ENCODE data around the gene APOL1.

Gene APOL1

GRCh38 chr22:36294293-36294620, 41.3 kb downstream of the APOL1 start:
- no peak for DNase-seq

- DNase-seq, result no peak
These were observed 41.9 kb downstream of the APOL1 start for GRCh38 chr22:36294801-36295200.

DNA sequence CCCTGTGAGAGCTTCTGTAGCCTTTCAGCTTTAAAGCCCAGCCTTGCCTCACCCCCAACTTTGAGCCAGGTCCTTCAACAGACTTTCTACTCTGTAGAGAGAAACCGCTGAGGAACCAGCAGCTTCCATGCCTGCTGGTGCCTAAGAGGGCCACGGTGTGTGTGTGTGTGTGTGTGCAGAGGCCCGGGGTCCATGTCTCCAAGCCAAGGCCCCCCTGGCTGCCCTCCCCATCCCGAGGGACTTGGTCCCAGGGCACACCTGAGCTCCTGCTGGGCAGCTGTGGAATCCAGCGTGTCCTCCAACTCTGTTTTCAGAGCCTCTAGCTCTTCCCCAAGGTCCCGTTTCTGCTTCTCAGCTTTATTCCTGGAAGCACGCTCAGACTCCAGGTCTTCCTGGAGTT, 42.3 kb downstream of the APOL1 start:
- no peak for DNase-seq

DNA sequence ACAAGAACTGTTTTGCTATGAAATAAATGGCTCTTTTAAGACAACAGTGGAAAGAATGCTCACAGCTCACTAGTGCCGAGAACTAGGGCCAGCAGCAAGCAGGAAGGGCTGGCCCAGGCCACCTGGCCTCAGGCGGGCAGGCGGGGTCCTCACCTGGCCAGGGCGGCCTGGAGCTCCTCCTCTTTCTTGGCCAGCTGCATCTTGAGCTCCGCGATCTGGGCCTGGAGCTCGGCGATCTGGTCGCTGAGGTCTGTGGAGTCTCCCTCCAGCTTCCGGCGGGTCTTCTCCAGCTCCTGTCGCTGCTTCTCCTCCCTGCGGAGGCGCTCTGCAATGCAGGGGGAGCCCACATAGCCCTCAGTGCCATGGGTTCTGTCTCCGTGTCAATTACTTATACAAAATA, 43.8 kb downstream of the APOL1 start:
- DNase-seq, result no peak

- no peak for DNase-seq
These were observed 44.6 kb downstream of the APOL1 start for GRCh38 chr22:36297568-36297967.

GRCh38 chr22:36298118-36298517, 45.2 kb downstream of the APOL1 start:
- no peak for DNase-seq

DNA sequence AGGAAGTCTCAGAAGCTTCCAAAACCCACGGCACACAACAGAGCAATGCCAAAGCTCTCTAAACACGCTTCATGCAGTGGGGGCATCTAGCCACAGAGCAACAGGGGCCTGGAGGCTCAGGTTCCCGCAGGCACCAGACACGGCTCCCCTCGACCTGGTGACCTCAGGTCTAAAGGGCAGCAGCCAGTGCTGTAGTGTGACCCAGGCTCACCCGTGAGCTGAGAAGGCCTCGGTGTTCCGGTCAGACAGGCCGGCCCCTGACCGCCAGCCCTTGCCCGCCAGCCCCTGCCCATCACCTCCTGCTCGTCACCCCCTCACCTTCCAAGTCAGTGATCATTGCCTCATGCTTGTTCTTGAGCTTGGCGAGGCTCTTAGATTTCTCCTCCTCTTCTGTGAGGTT, 45.7 kb downstream of the APOL1 start:
- DNase-seq, result no peak

DNA sequence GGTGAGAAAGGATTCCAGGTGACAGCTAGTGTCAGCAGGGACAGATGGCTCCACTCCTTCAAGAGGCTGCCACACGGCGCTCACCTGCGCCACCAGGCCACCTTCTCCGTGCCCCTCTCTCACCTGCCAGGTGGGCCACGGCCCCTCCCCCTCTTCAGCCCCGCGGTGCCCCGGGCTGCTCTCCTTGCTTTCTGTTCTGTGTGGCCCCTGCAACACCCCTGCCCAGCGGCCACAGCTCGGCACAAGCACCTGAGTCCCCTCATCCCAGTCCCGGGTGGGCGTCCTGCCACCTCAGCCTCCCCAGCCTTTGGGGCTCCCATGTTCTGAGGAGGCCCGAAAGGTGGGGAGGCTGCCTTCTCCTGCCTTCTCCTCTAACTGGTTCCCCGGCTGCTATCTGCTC, 46.4 kb downstream of the APOL1 start:
- DNase-seq, result no peak

GRCh38 chr22:36299911-36300310, 47.0 kb downstream of the APOL1 start:
- DNase-seq, result no peak

DNA sequence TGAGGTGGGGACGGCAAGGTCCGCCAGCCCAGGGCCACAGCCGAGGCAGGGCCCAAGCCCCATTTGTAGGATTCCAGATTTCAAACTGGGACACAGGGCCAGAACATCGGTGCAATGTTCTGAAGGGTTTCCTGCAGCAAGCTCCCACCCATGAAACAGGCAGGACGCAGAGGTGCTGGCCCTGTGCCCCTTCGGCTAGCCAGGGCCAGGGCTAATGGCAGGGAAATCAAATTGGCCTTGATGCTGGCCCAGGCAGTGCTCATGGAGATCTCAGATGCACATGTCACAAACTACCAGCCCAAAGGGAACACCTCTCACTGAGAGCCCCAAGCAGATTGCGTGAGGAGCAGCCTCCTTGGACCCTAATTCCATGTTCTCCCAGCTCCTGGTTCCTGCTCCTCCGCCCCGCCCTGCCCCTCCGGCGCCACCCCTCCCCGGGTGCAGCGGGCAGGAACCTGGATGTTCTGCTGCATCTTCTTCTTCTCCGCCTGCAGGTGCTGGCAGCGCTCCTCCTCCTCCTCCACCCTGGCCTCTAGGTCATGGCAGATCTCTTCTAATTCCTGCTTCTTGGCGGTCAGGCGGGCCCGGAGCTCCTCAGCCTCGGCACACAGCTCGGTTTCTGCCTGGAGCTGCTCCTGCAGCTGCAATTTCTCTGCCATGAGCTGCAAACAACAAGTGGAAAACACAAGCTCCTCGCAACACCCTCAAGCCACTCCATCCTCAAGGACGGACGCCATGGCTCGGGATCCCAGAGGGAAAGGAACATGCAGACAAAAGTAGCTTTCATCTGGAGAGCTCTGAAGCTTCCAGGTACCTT, 47.7 kb downstream of the APOL1 start:
- no peak for DNase-seq

DNA sequence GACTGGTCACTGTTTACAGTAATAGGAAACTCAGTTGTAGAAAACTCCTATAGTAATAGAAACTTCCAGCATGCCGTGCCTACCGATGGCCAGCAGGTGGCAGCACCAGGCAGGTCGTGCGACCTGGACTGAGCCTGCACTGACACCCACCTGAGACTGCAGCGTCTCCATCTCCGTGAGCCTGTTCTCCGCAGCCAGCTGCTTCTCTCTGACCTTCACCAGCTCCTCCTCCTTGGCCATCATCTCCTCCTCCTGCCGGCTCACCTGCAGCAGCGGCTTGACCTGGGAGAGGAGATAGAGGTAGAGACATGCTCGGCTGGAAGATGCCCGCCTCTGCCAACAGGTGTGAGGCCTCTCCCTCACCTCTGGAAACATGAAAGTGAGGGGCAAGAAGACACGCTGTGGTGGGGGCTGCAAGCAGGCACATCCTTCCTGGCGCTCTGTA, 48.5 kb downstream of the APOL1 start:
- peak; percentile 47 to 50 for DNase-seq

- no peak for DNase-seq
These were observed 48.9 kb downstream of the APOL1 start for GRCh38 chr22:36301851-36302250.

GRCh38 chr22:36302439-36303114, 49.6 kb downstream of the APOL1 start:
- DNase-seq, result no peak

DNA sequence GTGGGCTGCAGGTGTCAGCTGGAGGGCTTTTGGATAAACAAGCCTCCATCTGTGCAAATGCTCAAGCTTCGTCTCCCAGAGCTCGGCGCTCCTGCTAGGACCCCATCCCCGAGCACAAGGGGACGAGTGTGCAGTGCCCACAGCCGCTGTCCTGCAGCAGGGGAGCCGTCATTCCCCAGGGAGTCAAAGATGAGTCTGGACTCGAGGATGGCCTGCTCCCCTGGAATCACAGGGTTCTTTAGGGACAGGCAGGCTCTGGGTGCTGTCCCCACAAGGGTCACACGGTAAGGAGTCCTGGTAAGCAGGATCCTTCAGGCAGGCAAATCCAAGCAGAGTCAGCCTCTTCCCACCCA, 50.2 kb downstream of the APOL1 start:
- no peak for DNase-seq

GRCh38 chr22:36303874-36304273, 50.9 kb downstream of the APOL1 start:
- no peak for DNase-seq

- DNase-seq, result no peak
These were observed 51.5 kb downstream of the APOL1 start for GRCh38 chr22:36304429-36304828.

GRCh38 chr22:36305813-36306212, 52.9 kb downstream of the APOL1 start:
- DNase-seq, result no peak

GRCh38 chr22:36306227-36306626, 53.3 kb downstream of the APOL1 start:
- no peak for DNase-seq

GRCh38 chr22:36308880-36309279, 55.9 kb downstream of the APOL1 start:
- no peak for DNase-seq

DNA sequence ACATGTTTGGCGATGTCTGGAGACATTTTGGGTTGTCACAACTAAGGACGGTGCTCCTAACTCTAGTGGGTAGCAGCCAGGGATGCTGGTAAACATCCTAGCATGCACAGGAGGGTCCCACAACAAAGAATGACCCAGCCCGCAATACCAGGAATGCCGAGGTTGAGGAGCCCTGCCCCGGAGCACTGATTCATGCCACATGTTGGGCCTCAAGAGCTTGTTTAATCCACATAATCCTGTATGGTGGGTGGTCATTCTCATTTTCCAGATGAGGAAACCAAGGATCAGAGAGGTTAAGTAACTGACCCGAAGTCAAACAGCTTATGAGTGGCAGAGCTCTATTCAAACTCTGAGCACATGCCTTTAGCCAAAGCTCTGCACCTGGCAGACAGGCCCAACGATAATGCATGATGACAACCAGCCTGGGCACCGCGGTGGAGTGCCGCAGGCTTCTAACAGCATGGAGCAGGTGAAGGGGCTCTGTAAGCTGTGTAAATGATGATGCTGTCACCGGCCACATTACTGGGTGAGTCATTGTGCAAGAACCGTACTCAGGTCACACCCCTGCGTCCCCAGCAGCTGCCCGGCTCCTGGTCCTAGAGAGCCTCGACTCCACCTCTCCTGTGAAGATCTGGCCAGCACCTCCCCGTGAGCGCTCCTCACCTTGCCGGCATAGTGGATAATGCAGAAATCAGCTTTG, 58.6 kb downstream of the APOL1 start:
- no peak for DNase-seq

DNA sequence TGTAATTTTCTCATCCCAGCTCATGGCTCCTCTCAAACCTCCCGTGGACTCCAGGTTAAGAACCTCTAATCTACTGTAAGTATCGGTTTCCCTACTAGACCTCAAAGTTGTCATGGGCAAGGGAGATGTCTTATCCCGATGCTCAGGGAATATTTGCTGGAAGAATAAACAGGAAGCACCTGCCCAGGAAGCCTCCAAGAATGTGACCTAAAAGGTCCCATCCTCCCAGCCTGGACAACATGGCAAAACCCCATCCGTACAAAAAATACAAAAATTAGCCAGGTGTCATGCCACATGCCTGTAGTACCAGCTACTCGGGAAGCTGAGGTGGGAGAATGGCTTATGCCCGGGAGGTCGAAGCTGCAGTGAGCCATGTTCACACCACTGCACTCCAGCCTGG, 62.4 kb downstream of the APOL1 start:
- DNase-seq, result no peak

GRCh38 chr22:36316419-36316818, 63.5 kb downstream of the APOL1 start:
- no peak for DNase-seq
